Measurements from ENCODE around the gene TNRC6C.

Gene TNRC6C

DNA sequence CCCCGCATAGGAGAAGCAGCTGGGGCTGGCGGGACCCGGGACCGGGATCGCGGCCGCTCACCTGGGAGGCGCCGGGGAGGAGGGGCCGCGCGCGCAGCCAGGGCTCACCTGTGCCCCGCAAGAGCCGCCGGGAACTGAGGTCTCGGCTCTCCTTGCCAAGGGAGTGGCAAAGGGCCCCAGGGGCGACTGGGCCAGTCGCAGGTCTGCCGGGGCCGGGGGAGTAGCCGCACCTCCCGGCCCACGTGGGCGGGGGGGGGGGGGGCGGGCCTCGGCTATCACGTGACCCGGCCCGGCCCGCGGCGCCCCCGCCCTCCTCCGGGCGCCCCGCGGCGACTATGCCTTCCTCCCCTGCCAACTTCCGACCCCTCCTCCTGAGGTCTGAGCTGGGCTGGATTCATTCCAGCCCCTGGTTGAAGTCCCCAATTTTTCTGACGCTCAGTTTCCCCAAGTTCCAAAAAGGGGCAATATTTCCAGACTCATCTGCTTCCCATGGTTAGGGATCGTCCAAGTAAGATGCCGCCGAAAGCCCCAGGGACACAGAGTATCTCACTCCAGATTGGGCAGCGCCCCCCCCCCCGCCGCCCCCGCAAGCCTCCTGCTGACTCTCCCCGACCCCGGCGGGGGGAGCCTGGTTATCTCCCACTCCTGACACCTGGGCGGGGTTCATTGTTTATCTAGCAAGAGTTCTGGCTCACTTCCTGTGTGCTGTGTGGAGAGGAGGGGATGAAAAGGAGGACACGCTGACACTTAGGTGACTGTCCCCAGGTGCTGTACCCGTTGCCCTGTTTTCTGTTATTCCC, 170.2 kb downstream of the TNRC6C start, which contains the start of gene TMC6:
TMC6 (minus strand) TSS at position 205 of the 800 bp plus-strand sequence. CDS start 1,923 bp downstream, outside the sequence.
- TF ChIP-seq, protein P1, sequence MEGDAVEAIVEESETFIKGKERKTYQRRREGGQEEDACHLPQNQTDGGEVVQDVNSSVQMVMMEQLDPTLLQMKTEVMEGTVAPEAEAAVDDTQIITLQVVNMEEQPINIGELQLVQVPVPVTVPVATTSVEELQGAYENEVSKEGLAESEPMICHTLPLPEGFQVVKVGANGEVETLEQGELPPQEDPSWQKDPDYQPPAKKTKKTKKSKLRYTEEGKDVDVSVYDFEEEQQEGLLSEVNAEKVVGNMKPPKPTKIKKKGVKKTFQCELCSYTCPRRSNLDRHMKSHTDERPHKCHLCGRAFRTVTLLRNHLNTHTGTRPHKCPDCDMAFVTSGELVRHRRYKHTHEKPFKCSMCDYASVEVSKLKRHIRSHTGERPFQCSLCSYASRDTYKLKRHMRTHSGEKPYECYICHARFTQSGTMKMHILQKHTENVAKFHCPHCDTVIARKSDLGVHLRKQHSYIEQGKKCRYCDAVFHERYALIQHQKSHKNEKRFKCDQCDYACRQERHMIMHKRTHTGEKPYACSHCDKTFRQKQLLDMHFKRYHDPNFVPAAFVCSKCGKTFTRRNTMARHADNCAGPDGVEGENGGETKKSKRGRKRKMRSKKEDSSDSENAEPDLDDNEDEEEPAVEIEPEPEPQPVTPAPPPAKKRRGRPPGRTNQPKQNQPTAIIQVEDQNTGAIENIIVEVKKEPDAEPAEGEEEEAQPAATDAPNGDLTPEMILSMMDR (IDR thresholded peaks at IDR 0.05; ENCODE audit: low read depth, low read length) = no peak
- TF ChIP-seq, protein P2, sequence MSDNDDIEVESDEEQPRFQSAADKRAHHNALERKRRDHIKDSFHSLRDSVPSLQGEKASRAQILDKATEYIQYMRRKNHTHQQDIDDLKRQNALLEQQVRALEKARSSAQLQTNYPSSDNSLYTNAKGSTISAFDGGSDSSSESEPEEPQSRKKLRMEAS (IDR thresholded peaks at IDR 0.05; ENCODE audit: low read depth, low read length) = peak; percentile 74; the same call in 1 of the 2 replicates
- TF ChIP-seq POLR2A (IDR thresholded peaks at IDR 0.05; ENCODE audit: extremely low read depth, insufficient read length) = no peak
- TF ChIP-seq MYC (IDR thresholded peaks at IDR 0.05; ENCODE audit: low read depth, low read length) = peak; percentile 43; the same call in 1 of the 2 replicates
- peak; percentile 85 for DNase-seq (ENCODE audit: low read depth)
- peak within 1 kb of the TSS; percentile 70 for H3K4me3 ChIP-seq (ENCODE audit: low read depth, low read length)

DNA sequence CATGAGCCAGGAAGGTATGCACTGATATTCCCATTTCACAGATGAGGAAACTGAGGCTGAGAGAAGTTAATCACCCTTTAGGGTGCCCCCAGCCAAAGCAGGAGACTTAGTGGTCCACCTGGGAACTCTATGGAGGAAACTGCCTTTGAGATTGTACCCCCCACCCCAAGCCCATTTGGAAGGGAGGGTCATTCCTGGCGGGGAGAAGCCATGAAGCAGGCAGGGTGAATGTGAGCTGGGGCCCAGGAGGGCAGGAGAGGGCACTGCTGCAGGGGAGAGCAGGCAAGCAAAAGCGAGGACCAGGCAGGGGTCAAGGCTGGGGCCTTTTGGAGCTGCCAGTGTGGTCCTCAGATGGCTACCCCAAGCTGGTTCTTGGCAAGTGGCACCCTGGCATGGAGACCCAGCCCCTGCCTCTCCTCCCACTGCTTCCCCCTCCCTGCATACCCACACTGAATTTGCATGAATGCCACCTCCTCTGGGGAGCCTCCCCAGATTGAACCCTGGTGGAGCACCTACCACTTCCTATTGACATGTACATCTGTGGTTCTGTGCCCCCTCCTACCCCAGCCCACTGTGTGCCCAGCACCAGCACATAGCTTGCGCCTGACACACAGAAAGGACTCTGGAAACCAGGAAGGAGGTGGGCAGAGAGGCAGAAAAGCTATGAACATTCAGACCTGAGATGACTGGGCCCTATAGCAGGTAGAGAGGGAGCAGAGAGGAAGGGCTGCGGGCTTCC, 171.0 kb downstream of the TNRC6C start:
- TF ChIP-seq, protein P1 (IDR thresholded peaks at IDR 0.05; ENCODE audit: low read depth, low read length) = no peak
- TF ChIP-seq, protein P2 (IDR thresholded peaks at IDR 0.05; ENCODE audit: low read depth, low read length) = no peak
- TF ChIP-seq MYC (IDR thresholded peaks at IDR 0.05; ENCODE audit: low read depth, low read length) (no peak), POLR2A (IDR thresholded peaks at IDR 0.05; ENCODE audit: extremely low read depth, insufficient read length) (no peak)
- DNase-seq (ENCODE audit: low read depth) = peak; percentile 33
- H3K4me3 ChIP-seq (ENCODE audit: low read depth, low read length) = peak overlapping the region; percentile 48

DNA sequence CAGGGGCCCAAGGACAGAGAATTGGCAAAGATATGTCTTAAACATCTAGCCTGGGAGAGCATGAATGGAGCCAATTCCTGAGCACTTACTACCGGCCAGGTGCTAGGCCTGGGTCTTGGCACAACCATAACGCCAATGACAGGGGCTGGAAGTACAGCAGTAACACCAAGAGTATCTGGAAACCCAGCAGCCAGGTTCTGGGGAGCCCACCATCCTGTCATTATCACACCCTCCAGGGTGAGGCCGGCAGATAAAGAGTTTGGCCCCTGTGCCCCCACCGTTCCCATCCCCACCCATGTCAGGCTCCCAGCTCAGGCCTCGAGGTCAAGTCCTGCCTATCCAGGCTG, 171.6 kb downstream of the TNRC6C start:
- H3K4me3 ChIP-seq (ENCODE audit: low read depth, low read length) = no peak overlapping the region
- no peak for TF ChIP-seq POLR2A (IDR thresholded peaks at IDR 0.05; ENCODE audit: extremely low read depth, insufficient read length)
- TF ChIP-seq MYC (IDR thresholded peaks at IDR 0.05; ENCODE audit: low read depth, low read length) = no peak
- TF ChIP-seq, protein P2 (IDR thresholded peaks at IDR 0.05; ENCODE audit: low read depth, low read length) = no peak
- TF ChIP-seq, protein P1 (IDR thresholded peaks at IDR 0.05; ENCODE audit: low read depth, low read length) = no peak
- DNase-seq (ENCODE audit: low read depth) = no peak

DNA sequence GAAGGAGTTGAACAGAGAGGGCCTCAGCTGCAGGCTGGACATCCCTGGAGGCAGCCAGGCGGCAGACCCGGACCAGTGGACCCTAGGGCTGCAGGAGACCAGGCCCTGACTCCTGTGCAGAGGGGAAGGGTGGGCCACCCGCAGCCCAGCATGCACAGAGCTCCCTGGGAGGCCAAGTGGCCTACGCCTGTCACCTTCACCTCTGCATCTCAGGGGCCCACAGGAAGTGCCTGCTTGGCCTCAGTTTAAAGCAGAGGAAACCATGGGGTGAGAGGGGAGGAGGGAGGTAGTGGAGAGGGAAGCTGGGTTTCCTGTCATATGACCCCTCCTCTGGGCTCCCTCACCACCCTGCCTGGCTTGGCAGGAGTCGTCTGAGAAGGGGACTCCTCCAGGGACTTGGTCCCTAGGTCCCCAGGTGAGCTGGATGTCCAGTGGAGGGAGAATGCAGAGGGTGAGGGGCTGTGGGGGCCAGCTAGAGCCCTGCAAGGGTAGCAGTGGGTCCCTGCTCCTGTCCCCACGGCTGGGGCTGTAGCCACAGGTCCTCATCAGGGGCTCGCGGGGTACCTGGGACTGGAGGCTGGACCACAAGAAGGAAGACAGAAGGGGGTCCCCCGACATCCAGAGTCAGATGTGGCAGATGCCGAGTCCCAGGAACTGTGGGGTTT, 172.1 kb downstream of the TNRC6C start, which contains the start of gene TMC8:
TMC8 (plus strand) TSS at position 335 of the 665 bp plus-strand sequence. CDS start 818 bp downstream, outside the sequence.
- TF ChIP-seq MYC (IDR thresholded peaks at IDR 0.05; ENCODE audit: low read depth, low read length) (peak; percentile 16; the same call in 1 of the 2 replicates), POLR2A (IDR thresholded peaks at IDR 0.05; ENCODE audit: extremely low read depth, insufficient read length) (no peak)
- TF ChIP-seq, protein P2 (IDR thresholded peaks at IDR 0.05; ENCODE audit: low read depth, low read length) = peak; percentile 49; the same call in 1 of the 2 replicates
- H3K4me3 ChIP-seq (ENCODE audit: low read depth, low read length) = no peak within 1 kb of the TSS
- DNase-seq (ENCODE audit: low read depth) = peak; percentile 92

DNA sequence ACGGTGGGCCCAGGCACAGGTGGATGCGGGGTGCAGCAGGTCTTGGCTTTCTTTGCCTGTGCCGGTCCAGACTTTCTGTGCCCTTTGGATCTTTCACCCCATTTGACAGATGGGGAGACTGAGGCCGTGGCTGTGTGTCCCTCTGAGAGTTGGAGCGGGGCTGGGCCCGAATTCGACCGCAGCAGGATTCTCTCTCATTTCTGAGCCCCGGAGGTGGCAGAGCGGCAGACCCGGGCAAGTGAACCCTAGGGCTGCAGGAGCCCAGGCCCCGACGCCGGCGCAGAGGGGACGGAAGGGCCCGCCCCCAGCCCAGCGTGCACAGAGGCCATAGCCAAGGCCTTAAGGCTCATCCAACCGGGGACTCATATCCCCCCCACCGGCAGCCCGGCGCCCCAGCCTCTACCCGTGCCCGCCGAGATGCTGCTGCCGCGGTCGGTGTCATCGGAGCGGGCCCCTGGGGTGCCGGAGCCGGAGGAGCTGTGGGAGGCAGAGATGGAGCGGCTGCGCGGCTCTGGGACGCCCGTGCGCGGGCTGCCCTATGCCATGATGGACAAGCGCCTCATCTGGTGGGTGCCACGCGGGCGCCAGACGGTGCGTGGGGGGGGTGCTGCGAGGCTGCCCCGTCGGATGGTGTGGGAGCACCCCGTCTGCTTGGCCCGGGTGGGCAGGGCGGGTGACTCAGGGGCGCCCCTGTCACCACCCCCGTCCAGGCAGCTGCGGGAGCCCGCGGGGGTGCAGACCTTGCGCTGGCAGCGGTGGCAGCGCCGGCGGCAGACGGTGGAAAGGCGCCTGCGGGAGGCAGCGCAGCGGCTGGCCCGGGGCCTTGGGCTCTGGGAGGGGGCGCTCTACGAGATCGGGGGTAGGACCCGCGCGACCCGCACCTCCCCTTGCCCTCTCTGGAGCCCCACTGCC, 172.9 kb downstream of the TNRC6C start:
- no peak for DNase-seq (ENCODE audit: low read depth)

More for the DNA sequence above, 172.9 kb downstream of the TNRC6C start:
- no peak overlapping the region for H3K4me3 ChIP-seq (ENCODE audit: low read depth, low read length)
- TF ChIP-seq, protein P1 (IDR thresholded peaks at IDR 0.05; ENCODE audit: low read depth, low read length) = no peak
- TF ChIP-seq POLR2A (IDR thresholded peaks at IDR 0.05; ENCODE audit: extremely low read depth, insufficient read length) (no peak), MYC (IDR thresholded peaks at IDR 0.05; ENCODE audit: low read depth, low read length) (no peak)
- TF ChIP-seq, protein P2 (IDR thresholded peaks at IDR 0.05; ENCODE audit: low read depth, low read length) = no peak

Data from NB4 (cell line).